Esophagus (tissue), 2 donors: Measurements from ENCODE around the gene SMIM14. TPM values are rescaled to one million over a fixed set of nuclear protein-coding genes. Genes with fewer than 3 reads are reported as not detected.
"Not testable (repeated sequence)": the region's sequence is repeated elsewhere in the genome, so short reads cannot be mapped to it uniquely, and the experiment has no call there.

Source experiments
- H3K27ac ChIP-seq, 2 donors: one replicate each; pipeline ENCODE4 v1.5.1; 2013; ENCODE audit warnings: low read depth in 2 of 2, mild to moderate bottlenecking in 2 of 2, inconsistent platforms in 1 of 2, low read length in 1 of 2, moderate library complexity in 1 of 2
- H3K27me3 ChIP-seq, 2 donors: one replicate each; pipeline ENCODE4 v1.6.1; 2013; ENCODE audit warnings: low read length in 2 of 2, control low read depth in 1 of 2, mild to moderate bottlenecking in 1 of 2; ENCODE audit not compliant: insufficient read depth in 2 of 2, control insufficient read depth in 1 of 2
- H3K36me3 ChIP-seq, 2 donors: one replicate each; pipeline ENCODE4 v1.6.1; 2013; ENCODE audit warnings: low read length in 1 of 2; ENCODE audit not compliant: control insufficient read depth in 2 of 2, insufficient read depth in 2 of 2
- H3K4me1 ChIP-seq, 2 donors: one replicate each; pipeline ENCODE4 v1.6.1; 2013; ENCODE audit warnings: low read length in 1 of 2; ENCODE audit not compliant: control insufficient read depth in 2 of 2, insufficient read depth in 2 of 2
- H3K4me3 ChIP-seq, 2 donors: one replicate each; pipeline ENCODE4 v1.5.1; 2013; ENCODE audit warnings: low read length in 2 of 2, mild to moderate bottlenecking in 2 of 2, low read depth in 1 of 2, moderate library complexity in 1 of 2
- H3K9me3 ChIP-seq, 2 donors: one replicate each; pipeline ENCODE4 v1.6.1; 2013; ENCODE audit warnings: mild to moderate bottlenecking in 2 of 2, low read depth in 1 of 2, low read length in 1 of 2, moderate library complexity in 1 of 2; ENCODE audit not compliant: control insufficient read depth in 2 of 2, insufficient read depth in 1 of 2
- WGBS, 2 donors: extraction: QIAGEN DNeasy Blood & Tissue Kit; methylation state at CpG; one replicate each; pipeline ENCODE4 v1.1.7; 2013; 5-methylcytosine and 5-hydroxymethylcytosine counted together
- polyA plus RNA-seq, 2 donors: library from polyadenylated mRNA; stranded (reverse); fragments of 200-250 nt; gene quantifications; one replicate each; pipeline ENCODE4 v1.2.3, GENCODE V29; 2013
- donor health status: healthy with polysubstance abuse.
- donor health status: Bipolar disorder and iron deficiency.

The SMIM14 gene
- polyA plus RNA-seq, result 10 to 100 TPM; 18.9 to 25.6 TPM

DNA sequence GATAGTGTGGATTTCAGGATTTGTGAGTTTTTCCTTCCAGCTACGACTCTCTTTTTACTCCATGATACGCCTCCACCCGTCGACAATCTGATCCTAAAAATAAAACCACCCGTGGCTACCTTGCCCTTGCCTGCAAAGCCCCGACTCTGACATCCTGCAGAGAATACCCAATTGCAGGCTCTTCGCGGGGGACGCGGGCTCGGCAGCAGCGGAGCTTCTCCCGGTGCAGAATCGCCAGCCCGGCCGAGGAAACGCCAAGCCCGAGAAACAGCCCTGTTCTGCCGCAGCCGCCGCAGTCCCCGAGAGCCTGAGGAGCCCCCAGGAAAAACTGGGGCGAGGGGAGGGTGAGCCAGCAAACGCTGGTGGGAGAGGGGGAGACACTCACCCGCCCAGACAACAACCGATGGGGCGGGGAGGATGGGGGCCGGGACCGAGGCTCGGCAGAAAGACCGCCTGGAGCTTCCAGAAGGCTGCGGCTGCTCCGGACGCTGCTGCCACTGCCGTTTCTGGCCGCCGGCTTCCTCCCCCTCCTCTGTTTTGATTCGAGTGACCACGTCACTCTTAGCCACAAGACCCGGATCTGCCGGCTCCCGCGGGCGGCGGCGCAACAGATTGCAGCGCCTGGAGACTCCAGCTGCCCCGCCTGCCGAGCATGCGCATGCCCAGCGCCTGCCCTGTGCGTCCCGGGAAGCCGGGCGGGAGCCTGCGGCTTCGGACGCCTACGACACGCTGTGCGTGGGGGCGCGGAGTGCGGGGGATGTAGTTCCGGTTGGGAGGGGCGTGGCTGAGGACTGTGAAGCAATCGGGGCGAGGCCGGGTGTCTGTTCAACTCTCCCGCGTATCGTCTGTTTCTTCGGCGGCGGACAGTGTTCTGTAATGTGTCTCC, at the start of gene SMIM14:
Gene SMIM14, minus strand, starts transcription at position 512 of the 886 bp plus-strand sequence. CDS start 33,720 bp downstream, outside the sequence.
- H3K4me1 ChIP-seq, result peaks cover 0 to 3% of the 10 kb centered on the region in 2 donors
- no peaks in the 10 kb centered on the region for H3K9me3 ChIP-seq
- H3K36me3 ChIP-seq, result no peaks in the 10 kb centered on the region
- peak within 1 kb of the TSS; percentile 98 for H3K27ac ChIP-seq
- WGBS, 2 donors, result 0% methylated on average over 67 to 75 of the region's 75 CpGs
- H3K4me3 ChIP-seq, result peak within 1 kb of the TSS; percentile 82 to 97
- no peaks in the 10 kb centered on the region for H3K27me3 ChIP-seq

DNA sequence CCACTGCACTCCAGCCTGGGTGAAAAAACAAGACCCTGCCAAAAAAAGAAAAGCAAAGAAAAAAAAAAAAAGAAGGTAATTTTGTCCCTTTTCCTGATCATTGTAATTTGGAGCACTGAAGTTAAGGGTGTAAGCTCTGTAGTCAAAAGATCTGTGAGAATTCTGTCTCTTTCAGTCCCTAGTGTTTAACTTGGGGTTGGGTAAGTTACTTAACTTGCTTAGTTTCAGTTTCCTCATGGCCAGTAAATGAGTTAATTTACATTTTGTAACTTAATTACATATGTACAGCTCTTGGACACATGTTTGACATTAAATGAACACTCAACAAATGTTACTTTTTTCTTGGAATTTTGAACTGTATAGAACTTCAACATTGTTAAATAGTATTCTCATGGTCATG, 48.3 kb upstream of the SMIM14 start:
- H3K9me3 ChIP-seq, result no peaks in the 10 kb centered on the region
- H3K27ac ChIP-seq, result no peak overlapping the region
- H3K4me3 ChIP-seq, result no peak overlapping the region
- H3K36me3 ChIP-seq, result no peaks in the 10 kb centered on the region
- H3K4me1 ChIP-seq, result no peaks in the 10 kb centered on the region
- H3K27me3 ChIP-seq, result no peaks in the 10 kb centered on the region

DNA sequence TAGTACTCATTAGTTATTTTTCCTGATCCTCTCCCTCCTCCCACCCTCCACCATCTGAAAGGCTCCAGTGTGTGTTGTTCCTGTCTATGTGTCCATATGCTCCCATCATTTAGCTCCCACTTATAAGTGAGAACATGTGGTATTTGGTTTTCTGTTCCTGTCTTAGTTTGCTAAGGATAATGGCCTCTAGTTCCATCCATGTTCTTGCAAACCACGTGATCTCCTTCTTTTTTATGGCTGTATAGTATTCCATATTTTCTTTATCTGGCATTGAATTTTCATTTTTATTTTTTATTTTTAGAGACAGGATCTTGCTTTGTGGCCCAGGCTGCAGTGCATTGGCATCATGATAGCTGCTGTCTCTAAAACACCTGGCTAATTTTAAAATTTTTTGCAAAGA, 47.3 kb upstream of the SMIM14 start:
- 0 to 2% methylated on average over 1 of the region's 1 CpG for WGBS, 2 donors
- H3K9me3 ChIP-seq, result no peaks in the 10 kb centered on the region

DNA sequence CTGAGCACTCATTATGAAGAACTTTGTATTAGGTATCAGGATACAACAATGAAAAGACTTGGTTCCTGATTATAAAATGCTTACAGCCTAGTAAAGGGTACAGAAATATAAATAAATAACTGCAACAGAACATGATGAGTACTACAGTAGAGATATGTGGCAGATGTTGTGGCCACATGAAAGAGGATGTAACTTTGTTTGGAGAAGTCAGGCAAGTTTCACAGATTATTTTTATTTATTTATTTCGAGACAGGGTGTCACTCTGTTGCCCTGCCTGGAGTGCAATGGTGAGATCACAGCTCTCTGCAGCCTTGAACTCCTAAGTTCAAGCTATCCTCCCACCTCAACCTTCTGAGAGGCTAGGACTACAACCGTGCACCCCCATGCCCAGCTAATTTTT, 43.5 kb upstream of the SMIM14 start:
- no peaks in the 10 kb centered on the region for H3K4me1 ChIP-seq
- no peaks in the 10 kb centered on the region for H3K27me3 ChIP-seq
- H3K9me3 ChIP-seq, result no peaks in the 10 kb centered on the region
- no peak overlapping the region for H3K4me3 ChIP-seq
- no peaks in the 10 kb centered on the region for H3K36me3 ChIP-seq
- 72 to 74% methylated on average over 2 of the region's 2 CpGs for WGBS, 2 donors
- H3K27ac ChIP-seq, result no peak overlapping the region

More for the DNA sequence above, 47.3 kb upstream of the SMIM14 start:
- no peak overlapping the region for H3K27ac ChIP-seq
- no peaks in the 10 kb centered on the region for H3K27me3 ChIP-seq
- no peaks in the 10 kb centered on the region for H3K4me1 ChIP-seq
- no peak overlapping the region for H3K4me3 ChIP-seq
- no peaks in the 10 kb centered on the region for H3K36me3 ChIP-seq

DNA sequence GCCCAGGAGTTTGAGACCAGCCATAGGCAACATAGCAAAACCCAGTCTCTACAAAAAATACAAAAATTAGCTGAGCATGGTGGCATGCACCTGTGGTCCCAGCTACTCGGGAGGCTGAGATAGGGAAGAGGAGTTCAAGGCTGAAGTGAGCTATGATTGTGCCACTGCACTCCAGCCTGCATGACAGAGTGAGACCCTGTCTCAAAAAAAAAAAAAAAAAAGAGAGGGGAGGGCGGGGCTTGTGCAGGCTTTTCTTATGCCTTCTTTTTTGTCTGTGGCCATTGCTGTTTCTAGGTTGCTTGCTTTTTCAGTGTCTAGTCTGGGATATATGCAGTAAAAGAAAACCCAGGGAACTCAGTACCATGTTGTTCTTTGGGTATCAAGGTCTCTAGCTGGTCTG, 42.3 kb upstream of the SMIM14 start:
- WGBS, 2 donors, result 86 to 97% methylated on average over 2 of the region's 2 CpGs
- not testable (repeated sequence) for H3K4me1 ChIP-seq, H3K9me3 ChIP-seq, H3K36me3 ChIP-seq, H3K27ac ChIP-seq, H3K27me3 ChIP-seq, H3K4me3 ChIP-seq

DNA sequence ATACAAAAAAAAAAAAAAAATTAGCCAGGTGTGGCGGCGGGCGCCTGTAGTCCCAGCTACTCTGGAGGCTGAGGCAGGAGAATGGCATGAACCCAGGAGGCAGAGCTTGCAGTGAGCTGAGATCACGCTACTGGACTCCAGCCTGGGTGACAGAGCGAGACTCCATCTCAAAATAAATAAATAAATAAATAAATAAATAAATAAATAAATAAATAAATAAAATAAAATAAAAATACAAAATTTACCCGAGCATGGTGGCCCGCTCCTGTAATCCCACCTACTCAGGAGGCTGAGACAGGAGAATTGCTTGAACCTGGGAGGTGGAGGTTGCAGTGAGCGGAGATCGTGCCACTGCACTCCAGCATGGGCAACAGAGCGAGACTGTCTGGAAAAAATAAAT, 37.0 kb upstream of the SMIM14 start:
- H3K36me3 ChIP-seq, H3K4me3 ChIP-seq, H3K27ac ChIP-seq, H3K4me1 ChIP-seq, H3K9me3 ChIP-seq, H3K27me3 ChIP-seq: not testable (repeated sequence)
- WGBS, 2 donors, result 96% methylated on average over 10 of the region's 10 CpGs

DNA sequence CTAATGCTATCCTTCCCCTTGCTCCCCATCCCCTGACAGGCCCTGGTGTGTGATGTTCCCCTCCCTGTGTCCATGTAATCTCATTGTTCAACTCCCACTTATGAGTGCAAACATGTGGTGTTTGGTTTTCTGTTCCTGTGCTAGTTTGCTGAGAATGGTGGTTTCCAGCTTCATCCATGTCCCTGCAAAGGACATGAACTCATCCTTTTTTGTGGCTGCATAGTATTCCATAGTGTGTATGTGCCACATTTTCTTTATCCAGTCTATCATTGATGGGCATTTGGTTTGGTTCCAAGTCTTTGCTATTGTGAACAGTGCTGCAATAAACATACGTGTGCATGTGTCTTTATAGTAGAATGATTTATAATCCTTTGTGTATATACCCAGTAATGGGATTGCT, 31.6 kb upstream of the SMIM14 start:
- not testable (repeated sequence) for H3K4me3 ChIP-seq

DNA sequence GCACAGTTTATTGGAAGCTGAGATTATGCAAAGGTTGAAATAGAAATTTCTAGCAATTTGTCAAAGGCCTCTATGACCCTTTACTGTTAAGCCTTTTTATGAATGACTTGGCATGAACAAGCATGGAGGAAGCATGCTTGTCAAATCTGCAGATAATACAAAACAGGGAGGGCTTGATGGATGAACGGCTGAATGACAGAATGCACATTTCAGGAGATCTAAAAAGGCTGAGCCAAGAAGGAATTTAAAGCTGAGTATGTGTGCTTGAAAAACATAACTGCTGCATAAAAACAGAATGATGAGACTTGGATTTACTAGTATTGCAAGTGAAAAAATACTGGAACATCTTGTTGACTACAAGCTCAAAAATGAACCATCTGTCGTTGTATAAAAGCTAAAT, 30.2 kb upstream of the SMIM14 start:
- Histone ChIP-seq H3K4me1 (no peaks in the 10 kb centered on the region), H3K36me3 (no peaks in the 10 kb centered on the region), H3K27ac (no peak overlapping the region), H3K9me3 (no peaks in the 10 kb centered on the region), H3K27me3 (no peaks in the 10 kb centered on the region), H3K4me3 (no peak overlapping the region)
- whole genome bisulfite sequencing, 2 donors, result 56% methylated on average over 2 of the region's 2 CpGs

More for the DNA sequence above, 31.6 kb upstream of the SMIM14 start:
- not testable (repeated sequence) for H3K9me3 ChIP-seq, H3K4me1 ChIP-seq, H3K27ac ChIP-seq, H3K36me3 ChIP-seq, H3K27me3 ChIP-seq
- WGBS, 2 donors, result 75 to 80% methylated on average over 1 of the region's 1 CpG

DNA sequence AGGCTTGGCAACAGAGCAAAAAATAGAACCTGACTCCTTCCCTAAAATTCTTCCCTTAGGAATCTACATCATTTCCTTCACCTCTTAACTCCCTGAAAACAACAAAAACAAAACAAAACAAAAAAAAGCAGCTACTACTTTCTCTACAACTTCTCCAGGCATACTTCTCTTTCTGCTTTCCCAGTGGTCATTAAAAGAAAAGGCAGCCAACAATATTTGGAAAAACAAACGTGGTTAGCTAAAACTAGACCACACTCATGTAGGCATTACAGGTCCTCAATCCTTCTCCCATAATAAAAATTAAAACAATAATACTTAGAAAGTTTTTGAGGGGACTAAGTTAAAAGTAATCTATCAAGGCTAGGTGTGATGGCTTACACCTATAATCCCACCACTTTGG, 29.0 kb upstream of the SMIM14 start:
- no peak overlapping the region for H3K4me3 ChIP-seq
- H3K27ac ChIP-seq, result no peak overlapping the region
- no peaks in the 10 kb centered on the region for H3K4me1 ChIP-seq
- WGBS, 2 donors, result 33 to 49% methylated on average over 1 of the region's 1 CpG
- H3K9me3 ChIP-seq, result no peaks in the 10 kb centered on the region
- H3K27me3 ChIP-seq, result no peaks in the 10 kb centered on the region
- H3K36me3 ChIP-seq, result no peaks in the 10 kb centered on the region
